HG03571 (cell line): ENCODE results near the gene DYNLT5.
"Not testable (repeated sequence)": the region's sequence is repeated elsewhere in the genome, so short reads cannot be mapped to it uniquely, and the experiment has no call there.

ENCODE experiments used
- ATAC-seq: cut with Tn5 transposase; IDR thresholded peaks from one replicate; pipeline ENCODE4 v1.9.1; 2021; ENCODE audit not compliant: unreplicated experiment

DYNLT5 gene, protein sequence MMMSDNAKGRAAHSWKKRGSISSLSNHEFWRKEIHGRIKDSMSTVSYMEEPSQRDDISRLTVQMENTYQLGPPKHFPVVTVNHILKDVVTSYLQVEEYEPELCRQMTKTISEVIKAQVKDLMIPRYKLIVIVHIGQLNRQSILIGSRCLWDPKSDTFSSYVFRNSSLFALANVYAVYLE

DNA sequence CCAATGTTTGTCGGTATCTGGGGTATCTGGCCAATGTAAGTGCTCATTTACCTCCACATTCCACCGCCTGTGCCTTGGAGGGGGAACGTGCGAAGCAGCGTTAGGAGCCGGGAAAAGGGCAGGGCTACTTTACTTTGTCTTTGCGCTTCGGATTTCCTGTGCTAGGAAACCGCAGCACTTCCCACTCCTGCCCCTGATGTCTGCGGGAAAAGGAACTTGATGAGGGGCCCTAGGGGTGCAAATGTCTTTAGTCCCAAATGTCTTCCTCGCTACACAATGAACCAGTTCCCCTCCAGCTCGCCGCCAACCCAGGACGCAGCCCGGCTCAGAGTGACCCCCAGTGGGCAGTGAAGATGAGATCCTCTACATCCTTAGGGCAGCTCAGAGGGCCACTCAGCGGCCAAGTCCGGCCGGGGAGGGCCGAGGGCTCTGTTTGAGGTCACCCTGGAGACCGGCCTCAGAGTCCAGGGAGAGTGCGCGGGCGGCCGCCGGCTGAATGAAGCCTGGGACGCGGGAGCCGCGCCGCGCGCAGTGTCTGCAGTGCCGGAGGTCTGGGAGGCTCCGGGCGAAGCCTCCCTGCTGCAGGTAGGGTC is at the start of gene DYNLT5:
DYNLT5 (plus strand) TSS at position 460 of the 593 bp plus-strand sequence. CDS start 2,200 bp downstream, outside the sequence.
- no peak for ATAC-seq

DNA sequence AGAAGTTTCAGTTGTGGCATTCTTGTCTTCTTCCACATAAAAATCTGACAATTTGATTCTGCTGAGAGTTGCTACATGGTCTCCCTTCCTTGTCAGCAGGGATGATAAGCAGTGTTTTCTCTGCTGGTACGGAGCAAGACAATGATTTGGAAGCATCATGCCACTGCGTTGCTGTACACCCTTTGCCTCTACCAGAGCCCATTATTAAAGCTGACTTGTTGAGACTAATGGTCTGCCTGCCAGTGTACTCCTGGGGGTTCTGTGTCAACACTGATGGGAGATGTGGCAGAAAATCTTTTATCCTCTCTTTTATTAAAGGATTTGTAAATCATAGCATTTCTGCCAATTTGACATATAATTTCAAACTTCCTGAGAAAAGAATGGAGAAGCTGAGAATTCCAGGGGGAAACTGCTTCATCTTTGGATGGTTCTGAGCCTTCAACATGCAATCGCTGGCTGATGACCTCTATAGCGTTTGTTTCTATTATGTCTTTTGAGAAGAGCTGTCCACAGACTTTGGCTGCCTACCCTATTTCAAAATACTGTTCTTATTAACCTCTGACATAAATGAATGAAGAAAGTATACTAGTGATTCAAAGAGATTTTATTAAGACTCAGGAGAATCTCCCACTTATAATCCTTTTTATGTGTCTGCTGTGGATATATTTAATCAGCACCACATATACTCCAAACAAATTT is 47.9 kb upstream of the DYNLT5 start:
- no peak for ATAC-seq

DNA sequence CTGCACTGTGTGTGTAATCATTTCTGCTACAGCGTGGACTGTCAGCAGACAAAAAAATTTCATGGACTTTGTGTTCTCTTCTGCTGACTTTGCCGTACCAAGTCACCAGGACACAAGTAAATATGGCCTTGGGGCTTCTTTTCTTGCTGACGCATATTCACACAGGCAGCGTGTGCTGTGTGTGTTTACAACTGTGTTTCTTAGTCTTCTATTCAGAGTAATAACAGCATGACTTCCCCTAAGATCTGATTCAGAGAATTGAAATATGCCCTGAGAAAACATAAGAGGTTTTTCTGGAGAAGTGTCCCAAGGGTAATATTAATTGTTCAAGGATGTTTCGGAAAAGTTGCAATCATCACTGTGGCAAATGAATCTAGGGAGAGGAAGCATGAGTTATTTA is 47.1 kb upstream of the DYNLT5 start:
- ATAC-seq = no peak

DNA sequence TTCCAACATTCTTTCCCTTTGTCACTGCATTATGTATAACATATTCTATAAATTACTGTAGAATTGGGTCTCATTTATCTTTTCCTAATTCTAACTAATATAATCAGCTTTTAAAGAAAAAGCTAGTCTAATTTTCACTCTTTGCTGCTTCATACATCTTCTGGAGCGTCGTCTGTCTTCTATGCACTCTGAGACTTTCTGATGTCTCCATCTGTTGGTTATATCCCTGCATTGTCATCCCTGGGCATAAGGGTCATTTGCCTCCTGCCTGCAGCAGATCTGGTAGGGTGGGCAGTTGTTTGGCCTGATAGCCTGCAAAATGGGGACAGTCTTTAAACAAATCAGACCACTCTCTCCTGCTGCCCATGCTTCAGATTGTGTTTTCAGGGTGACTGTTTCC is 40.8 kb upstream of the DYNLT5 start:
- no peak for ATAC-seq

DNA sequence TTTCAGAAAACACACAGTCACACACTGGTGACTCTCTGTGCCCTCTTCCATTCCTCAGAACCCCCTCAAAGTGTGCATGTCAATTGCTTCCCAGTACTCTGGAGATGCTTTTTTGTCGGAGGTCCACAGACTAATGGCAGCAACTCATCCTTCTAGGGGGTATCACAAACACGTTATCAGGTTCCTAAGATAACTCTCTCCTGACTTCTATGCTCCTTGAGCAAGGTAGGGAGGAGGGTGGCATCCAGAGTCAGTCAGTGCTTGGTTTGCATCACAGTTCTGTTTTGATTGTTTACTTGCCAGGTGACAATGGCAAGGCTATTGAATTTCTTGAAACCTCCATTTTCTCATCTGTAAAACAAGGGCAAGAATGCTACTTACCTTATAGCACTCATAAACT is 39.4 kb upstream of the DYNLT5 start:
- no peak for ATAC-seq

DNA sequence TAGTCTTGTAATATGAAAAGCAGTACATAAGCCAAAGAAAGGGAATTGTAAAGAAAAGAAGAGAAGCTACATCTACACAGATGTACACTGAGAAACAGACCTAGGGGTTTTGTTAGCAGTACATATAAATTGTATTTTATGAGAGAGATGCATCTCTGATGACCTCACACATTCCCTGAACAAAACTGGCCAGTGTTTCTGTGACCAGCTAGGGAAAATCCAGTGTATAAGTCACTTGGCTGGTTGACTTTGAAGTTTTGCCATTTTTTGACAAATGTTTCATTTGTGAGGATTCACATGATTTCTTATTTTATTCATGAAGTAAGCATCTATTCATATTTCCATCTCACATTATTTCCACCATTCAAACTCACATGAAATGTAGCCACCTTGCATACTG is 28.3 kb upstream of the DYNLT5 start:
- ATAC-seq = no peak

DNA sequence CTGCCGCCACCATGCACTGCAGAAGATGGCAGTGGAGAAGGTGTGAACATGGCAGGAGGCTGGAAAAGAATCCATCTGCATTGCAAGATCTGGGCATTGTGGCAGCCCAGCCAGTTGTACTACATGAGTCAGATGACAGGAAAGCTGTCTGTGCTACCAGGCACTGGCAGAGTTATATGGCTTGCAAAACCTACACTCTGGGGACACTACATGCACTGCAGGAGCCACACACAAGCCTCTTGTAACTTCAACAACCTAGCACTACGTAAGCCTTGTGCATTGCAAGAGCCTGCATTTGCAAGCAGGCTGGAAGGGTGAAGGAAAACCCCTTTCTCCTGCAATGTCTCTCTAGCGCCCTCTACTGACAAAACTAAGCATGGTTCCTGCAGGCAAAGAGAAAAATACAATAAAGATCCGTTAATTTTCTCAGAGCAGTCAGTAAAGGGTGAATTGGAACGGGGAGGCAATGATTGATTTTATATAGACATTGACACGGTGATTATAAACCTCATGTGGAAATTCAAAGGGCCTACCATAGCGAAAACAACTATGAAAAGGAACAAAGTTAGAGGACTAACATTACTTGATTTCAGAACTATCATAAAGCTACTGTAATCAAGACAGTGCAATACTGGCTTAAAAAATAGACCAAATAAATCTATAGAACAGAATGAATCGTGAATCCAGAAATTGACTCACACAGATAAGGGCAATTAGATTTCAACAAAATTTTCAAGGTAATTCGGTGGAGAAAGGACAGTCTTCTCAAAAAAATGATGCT is 26.2 kb upstream of the DYNLT5 start:
- peak; percentile 75 for ATAC-seq

DNA sequence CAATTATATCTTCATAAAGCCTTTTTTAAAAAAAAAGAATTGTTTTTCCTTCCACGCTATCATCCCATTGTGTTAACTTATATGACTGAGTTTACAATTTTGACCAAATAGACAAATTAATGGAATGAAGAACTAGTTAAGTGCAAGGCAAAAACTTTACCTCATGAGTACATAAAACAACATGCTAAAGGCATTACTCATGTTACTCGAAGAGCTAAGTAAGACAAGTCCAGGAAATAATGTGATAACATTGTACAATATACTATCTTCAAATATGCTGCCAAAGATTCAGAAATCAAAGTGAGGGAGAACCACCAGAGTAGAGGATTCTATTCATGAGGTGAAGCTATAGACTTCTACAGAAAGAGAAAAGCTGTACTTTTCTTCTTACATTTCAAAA is 24.2 kb upstream of the DYNLT5 start:
- ATAC-seq = no peak

DNA sequence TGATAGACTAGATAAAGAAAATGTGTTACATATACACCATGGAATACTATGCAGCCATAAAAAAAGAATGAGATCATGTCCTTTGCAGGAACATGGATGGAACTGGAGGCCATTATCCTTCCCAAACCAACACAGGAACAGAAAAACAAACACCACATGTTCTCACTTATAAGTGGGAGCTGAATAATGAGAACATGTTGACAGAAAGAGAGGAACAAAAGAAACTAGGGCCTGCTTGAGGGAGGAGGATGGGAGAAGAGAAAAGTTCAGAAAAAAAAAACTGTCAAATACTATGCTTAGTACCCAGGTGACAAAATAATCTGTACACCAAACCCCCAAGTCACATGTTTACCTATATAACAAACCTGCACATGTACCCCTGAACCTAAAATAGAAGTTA is 23.5 kb upstream of the DYNLT5 start:
- ATAC-seq = not testable (repeated sequence)

DNA sequence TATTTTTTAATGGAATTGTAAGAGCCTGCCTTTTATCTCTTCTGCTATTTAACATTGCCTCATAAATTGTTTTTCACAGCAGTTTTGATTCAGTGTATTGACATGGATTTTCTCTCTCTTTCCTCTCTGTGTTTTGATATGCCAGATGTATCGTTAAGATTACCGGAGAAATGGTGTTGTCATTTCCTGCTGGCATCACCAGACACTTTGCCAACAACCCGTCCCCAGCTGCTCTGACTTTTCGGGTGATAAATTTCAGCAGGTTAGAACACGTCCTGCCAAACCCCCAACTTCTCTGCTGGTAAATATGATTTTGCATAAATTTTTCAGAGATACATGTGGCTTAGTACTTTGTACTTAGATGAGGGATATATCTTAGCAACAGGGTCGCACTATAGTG is 23.1 kb upstream of the DYNLT5 start:
- ATAC-seq = no peak

DNA sequence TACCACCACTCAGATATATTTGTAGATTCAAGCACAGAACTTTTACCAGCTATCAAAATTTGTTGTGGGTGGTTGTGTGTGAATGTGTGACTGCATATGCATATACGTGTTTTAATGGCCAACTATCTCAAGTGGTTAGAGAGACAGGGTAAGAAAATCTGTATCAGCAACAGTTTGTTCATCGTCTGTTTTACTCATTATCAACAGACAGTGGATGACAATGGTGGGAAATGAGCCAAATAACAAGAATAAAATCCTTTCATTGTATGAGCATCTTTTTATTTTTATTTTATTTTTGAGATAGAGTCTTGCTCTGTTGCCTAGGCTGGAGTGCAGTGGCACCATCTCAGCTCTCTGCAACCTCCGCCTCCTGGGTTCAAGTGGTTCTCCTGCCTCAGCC is 22.7 kb upstream of the DYNLT5 start:
- ATAC-seq = no peak

DNA sequence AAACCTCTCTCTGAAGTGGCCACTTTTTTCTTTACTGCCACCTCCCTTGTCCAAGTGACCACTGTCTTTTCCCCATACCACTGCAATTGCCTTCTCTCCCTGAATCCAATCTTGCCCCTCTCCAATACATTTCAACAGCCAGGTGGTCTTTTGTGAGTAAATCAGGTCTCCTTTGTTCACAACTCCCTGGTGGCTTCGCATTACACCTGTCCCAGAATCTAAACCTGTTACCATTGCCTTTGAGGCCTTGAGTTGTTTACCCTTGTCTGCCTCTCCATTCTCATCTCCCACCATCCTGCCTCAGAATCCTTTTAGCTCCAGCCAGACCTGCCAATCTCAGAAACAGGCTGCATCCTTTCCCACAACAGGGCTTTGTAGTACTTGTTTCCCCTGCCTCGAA is 21.8 kb upstream of the DYNLT5 start:
- no peak for ATAC-seq

DNA sequence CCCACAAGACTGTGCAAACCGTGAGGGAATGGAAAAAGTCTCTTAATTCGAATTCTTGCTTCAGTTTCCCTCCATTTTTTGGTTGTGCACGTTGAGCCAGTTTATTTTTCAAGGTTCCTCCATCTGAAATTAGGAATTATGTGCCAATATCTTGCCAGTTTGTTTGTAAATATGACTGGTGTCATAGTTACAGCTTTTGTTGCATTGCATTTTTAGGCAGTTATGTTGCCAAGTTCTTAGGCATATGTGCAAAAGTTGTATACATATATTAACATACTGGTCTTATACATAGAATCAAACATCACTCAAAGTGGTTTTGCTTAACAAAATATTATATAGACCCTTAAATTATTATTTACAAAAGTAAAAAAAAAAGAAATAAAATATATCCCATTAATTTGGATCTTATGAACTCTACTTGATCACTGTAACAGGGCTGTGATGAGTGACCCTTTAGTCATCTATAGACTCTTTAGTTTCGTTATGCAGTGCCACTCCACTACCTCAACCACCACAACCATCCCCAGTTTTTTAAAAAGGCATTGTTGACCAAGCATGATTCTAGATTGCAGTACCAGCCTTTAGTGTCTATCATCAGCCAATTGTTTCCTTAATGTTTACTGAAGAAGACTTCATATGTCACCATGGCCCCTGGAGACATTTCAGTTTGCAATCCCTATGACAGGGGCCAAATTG is 20.9 kb upstream of the DYNLT5 start:
- no peak for ATAC-seq

DNA sequence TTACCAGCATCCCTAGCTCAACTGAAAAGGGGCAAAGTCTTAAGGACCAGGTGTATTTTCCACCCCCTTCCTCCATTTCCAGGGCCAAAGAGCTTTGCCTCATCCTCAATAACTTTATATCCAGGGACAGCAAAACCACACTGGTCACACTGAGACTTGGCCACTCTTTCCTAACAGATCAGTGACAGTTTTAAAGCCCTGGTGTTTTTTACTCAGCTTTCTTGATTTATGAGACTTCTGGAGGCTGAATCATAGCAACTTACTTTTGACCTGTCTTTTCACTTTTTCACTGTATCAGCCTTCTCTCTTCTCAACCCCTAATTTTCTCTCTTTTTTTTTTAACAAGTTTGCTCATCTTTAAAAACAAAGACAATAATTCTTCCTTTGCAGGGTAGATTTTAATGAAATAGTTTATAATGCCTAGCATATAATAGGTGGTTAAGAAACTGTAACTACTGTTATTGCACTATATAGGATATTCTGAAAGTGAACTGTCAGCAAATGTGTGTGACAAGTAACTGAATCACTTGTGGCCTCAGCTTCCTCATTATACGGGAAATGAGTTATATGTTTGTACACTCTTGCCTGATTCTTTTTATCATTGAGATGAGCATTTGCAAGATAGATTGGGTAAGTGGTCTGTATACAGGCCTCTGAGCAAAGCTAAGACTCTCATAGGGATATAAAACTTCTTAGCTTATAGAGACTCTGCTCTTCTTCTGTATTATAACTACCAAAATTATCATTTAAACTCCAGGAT is 19.7 kb upstream of the DYNLT5 start:
- no peak for ATAC-seq

DNA sequence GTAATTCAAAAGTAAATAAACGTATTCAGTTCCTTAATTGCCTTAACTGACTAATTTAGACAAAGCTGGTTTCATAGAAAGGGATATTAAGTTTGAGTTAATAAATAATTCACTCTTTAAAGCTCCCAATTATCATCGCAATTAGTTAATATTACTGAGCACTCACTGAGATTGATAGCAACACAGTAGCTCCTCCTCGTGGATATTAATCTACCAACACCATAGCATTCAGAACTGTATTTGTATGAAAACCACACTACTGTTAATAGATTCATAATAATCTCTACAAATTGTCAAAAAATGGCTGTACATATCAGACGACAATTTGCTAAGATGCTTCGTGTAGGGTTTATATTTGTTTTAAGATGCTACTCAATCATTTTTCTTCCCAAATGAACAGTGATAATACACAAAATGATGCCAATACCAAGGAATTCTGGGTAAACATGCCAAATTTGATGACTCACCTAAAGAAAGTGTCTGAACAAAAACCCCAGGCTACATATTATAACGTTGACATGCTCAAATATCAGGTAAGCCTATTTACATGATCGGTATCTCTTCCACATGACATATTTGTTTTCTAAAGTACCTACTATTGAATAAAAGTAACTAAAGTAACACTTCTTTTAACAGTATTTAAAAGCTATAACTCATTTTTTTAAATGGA is 18.8 kb upstream of the DYNLT5 start:
- no peak for ATAC-seq

DNA sequence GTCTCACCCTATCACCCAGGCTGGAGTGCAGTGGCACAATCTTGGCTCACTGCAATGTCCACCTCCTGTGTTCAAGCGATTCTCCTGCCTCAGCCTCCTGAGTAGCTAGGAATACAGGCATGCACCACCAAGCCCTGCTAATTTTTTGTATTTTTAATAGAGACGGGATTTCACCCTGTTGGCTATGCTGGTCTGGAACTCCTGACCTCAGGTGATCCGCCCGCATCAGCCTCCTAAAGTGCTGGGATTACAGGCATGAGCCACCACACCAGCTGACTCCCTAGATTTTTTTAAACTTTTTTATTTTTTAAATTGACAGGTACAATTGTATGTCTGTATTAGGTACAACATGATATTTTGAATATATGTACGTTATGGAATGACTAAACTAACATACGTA is 17.7 kb upstream of the DYNLT5 start:
- ATAC-seq = not testable (repeated sequence)

DNA sequence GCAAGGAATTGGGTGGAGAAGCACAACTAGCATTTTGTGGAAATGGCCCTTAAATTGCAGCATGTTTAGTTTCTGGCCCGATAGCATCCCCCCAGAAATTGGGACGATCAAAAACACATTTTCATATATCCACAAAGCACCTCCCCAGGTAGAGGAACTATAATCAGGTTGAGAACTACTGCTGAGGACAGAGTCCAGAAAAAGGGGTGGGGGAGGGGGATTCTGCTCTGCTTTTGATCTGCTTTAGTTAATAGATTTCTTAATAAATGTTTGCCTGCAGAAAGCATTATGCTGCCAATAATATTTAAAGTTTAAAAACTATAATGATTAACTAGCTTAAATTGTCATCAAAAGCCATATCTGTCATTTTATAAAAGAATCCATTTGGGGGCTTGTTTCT is 14.4 kb upstream of the DYNLT5 start:
- ATAC-seq = no peak

DNA sequence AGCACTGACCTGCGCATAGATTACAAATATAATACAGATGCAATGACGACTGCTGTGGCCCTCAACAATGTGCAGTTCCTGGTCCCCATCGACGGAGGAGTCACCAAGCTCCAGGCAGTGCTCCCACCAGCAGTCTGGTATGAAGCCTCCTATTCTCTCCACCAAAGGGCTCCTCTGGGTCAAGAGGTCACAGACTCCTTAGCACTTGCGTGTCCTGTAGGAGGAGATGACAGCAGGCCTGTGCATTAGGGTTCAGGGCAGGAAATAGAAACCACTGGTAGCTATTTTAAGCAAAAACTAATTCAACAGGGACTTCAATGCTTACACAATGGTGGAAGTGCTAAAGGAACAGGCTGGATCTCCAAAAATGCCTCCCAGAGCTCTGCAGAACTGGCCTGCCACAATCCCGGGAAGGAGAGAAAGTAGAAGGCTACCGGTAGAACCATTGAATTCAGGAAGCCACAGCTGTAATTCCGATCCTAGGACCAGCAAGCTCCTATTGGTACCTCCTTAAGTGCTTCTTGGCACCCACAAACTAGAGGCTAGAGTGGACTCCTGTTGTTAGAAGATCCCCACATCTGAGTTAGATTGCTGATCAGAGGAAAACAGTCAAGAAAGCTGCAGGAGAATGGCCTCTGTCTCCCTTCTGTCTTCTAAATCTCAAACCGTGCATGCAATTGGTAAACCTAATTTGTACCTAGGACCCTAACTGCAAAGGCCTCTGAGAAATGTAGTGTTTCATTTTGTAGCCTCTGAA is 12.7 kb upstream of the DYNLT5 start:
- ATAC-seq = no peak

DNA sequence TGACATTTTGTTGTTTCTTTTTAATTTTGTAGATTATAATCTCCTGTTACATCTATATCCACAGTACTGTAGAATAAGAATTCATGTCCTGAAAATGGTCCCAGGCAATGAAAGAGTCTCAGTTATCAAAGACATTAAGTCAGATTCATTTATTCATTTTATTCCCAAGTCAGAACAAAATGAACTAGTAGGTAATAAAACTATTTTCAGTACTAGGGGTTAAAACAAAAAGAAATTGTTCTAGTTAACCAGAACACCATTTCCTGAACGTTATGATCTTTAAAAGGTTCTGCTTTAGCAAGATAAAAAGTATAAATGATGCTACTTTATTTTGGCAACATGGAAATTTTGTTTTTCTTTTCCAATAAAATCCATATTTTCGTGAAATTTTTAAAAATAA is 6.8 kb upstream of the DYNLT5 start:
- ATAC-seq = no peak
